Ecto neural progenitor cell (in vitro differentiated cells): Measurements from ENCODE around the gene FOXD1.
A peak's percentile ranks its signal among the peaks of the same experiment; 100 is the strongest.
"Not testable (repeated sequence)": the region's sequence is repeated elsewhere in the genome, so short reads cannot be mapped to it uniquely, and the experiment has no call there.

Experiments
- DNase-seq: peaks from one replicate; pipeline ENCODE4 v3.0.0-alpha.2; 2018; ENCODE audit warnings: low spot score

The FOXD1 gene

DNA sequence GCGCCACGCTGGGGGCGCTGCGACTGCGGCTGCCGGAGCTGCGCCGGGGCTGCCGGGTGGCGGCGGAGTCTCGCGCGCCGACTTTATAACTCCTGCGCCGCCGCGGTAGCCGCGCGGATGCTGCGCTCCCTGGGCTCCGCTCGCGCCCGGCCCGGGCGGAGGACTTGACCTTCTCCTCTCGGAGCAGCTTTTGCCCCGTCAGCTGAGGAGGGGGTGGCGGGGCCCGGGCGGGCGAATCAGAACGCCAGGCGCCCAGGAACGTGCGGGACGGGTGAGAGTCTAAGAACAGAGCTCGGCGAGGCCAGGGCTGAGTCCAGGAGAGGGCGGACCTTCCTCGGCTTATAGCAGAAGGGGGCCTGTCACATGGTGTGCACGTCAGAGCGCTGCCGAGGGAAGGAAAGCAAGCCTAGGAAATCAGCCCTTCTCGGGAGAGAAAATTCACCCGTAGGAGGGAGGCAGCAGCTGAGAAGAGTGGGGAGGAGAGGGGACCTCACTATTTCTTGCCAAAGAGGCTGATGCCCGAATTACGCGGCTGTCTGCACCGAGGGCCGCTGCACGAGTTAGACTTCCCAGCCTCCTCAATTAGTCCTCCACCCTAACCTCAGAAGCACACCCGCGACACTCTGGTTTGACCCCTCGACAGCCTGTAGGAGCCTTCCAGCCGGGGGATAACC is at the start of gene FOXD1:
Gene FOXD1, minus strand, starts transcription at position 315 of the 674 bp plus-strand sequence. CDS start 415 bp downstream, outside the sequence.
- peak; percentile 89 for DNase-seq

DNA sequence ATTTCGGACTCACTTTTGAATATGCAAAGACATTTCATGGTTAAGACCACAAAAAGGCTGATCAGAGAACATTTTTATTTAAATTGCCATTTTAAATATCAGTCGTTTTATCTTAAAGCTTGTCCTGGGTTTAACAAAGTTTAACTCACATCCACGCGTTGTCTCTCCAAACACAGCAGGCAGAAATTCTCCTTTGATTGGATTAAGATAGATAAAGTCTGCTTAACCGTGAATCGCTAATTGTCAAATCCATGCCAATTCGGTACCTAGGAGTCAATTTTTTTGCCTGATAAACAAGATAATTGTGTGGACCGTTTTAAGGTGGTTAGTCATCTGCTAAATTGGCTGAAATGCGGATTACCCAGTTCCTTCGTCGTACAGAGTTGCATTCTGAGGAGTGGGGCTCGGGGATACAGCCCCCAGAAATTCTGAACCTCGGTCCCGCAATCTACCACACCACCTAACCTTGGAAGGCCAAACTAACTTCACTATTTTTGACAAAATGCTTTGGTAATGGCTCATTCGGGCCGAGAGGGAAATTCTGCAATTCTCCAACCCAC is 49.0 kb upstream of the FOXD1 start:
- DNase-seq, result no peak

DNA sequence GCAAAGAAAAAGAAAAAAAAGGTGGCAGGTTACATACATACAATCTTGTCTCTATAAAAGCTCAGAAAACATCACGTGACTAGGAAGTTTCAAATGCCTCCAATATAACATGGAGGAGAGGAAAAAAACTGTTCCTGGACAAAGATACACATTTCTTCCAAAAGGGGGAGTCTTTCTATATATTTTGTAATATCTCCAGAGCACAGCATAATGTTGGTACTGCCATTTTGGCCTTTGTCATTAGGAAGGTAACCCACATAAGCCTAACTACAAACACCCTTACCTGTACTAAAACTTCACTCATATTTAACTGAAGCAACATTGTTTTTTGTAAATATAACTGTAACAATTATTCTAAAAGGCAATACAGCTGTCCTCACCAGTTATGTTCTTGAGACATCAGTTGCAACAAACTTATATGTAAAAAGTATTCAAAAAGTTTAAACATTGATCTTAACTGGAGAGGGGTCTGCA is 48.4 kb upstream of the FOXD1 start:
- DNase-seq, result no peak

DNA sequence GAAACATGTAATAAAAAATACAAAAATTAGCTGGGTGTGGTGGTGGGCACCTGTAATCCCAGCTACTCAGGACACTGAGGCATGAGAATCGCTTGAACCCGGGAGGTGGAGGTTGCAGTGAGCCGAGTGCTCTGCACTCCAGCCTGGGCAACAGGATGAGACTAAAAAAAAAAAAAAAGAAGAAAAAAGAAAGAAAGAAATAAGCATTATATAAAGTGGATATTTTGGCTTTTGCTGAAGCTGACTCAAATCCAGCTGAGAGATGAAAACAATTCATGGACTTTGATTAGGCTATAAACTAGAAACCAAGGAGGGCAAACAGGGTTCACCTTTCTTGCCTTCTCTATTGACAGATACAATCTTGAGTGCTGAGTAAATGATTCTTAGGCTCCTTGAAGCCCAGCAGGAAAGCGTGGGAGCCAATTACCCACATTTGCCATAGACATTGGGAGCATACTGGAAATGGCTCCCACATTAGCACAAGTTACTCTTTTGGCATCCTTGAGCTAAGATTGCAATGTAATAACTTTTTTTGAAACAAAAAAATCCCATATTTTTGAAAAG is 47.3 kb upstream of the FOXD1 start:
- no peak for DNase-seq

DNA sequence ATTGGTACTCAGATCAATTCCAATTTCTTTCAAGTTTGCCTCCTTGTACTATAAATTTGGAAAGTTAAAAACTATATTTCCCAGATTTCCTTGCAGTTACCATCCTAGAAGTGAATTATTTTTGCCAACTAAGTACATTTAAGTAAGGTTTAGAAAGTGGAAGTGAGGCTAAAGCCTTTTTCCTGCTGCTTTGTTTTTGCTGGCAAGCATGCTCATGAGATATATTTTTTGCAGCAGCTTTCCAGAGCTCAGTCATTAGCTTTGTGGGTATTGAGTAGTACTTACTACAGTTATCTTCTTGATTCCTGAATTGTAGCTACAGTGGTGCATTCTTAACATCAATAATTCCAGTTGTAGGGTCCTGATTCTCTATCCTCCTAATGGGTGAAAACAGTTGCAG is 46.1 kb upstream of the FOXD1 start:
- no peak for DNase-seq

DNA sequence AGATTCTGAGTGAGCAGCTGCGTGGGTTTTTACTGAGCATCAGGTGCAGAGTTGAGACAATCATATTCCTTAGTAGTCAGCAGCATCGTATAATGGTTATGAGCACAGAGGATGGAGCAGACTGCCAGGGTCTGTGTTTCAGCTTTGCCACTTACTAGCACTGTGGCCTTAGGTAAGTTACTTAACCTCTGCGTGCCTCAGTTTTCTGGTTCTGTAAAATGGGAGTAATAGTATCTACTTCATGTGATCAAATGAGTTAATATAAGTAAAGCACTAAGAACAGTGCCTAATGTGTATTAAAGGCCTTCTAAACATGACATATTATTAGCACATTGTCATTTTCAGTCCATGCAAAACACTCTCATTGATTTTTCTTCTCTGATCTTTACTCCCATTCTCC is 44.8 kb upstream of the FOXD1 start:
- DNase-seq, result no peak

DNA sequence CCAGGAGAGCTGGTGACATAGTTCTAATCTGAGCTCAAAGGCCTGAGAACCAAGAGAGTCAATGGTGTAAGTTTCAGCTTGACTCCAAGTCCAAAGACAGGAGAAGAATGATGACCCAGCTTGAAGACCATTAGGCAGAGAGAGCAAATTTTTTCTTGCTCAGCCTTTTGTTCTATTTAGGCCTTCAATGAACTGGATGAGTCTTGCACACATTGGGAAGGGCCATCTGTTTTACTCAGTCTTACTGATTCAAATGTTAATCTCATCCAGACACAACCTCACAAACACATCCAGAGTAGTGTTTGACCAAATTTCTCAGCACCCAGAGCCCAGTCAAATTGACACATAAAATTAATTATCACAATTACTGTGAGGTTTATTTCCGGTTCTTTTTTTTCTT is 42.6 kb upstream of the FOXD1 start:
- DNase-seq, result no peak

DNA sequence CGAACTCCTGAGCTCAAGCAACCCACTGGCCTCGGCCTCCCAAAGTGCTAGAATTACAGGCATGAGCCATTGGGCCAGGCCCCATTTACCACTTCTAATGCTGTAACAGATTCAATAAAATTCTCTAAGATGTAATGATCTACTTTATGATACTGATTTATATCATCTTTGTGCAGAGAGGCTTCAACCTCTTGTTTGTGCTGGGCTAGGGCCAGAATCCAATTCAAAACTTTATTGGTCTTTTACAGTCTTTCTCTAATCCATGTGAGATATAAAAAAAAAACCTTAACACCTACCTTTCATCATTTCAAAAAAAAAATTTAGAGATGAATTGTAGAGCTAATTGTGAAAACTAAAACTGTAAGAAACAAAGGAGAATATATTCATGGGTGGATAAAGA is 41.5 kb upstream of the FOXD1 start:
- no peak for DNase-seq

DNA sequence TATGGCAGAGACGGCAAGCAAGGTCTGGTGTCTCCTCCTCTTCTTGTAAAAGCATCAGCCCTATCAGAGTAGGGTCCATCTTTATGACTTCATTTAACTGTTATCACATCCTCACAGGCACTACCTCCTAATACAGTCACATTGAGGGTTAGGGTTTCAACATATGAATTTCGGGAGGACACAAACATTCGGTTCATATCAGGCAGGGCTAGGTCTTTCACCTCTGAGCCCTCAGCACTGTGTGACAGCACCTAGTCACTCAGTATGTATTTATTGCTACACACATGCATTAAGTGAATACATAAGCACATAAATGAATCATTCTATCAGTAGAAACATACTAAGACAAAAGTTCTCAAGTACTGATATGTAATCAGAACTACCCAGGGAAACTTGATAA is 40.2 kb upstream of the FOXD1 start:
- no peak for DNase-seq

DNA sequence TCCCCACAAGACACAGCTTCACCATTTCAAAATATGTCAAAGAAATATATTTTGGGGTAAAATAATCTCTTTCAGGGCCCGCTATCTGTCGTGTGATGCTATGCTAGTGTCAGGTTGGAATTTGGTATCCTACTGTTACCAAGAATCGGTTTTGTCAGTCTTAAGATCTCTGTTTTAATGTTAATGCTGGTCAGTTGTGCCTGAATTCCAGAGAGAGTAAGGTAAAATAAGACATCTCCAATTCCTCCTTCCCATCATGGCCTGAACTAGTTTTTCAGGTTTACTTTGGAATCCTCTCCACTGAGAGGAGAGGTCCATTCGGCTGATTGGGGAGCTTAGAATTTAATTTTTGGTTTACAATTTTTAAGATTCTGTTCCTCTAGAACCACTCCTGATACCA is 39.2 kb upstream of the FOXD1 start:
- no peak for DNase-seq

DNA sequence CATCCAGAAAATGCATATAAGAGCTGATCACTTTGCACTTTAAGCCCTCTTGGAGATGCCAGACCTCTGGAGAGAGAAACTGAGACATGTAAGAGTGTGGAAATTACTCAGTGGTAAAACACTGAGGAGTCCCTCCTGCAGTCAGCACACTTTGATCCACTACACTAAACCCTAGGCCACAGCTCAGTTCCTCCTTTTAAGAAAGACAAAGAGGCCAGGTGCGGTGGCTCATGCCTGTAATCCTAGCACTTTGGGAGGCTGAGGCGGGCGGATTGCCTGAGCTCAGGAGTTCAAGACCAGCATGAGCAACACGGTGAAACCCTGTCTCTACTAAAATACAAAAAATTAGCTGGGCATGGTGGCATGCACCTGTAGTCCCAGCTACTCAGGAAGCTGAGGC is 38.7 kb upstream of the FOXD1 start:
- DNase-seq, result not testable (repeated sequence)

DNA sequence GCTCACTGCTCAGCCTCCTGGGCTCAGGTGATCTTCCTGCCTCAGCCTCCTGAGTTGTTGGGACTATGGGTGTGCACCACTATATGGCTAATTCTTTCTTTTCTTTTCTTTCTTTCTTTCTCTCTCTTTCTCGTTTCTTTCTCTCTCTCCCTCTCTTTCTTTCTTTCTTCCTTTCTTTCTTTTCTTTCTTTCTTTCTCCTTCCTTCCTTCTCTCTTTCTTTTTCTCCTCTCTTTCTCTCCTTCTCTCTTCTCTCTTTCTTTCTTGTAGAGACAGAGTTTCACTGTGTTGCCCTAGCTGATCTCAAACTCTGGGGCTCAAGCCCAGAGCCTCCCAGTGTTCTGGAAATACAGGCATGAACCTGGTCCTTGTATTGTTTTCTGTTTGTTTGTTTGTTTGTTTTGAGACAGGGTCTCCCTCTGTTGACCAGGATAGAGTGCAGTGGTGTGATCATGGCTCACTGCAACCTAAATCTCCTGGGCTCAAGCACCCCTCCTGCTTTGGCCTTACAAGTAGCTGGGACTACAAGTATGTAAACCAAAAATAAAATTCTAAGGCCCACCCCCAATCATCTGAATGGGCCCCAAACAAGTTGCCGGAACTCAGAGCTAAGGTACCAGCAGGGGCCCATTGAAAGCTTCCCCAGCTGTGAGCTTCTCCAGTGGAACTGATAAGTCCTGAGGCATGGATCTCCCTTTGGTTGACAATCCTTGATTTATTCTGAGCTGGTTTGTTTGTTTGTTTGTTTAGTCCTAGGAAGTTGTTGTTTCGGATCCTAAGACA is 37.7 kb upstream of the FOXD1 start:
- no peak for DNase-seq

DNA sequence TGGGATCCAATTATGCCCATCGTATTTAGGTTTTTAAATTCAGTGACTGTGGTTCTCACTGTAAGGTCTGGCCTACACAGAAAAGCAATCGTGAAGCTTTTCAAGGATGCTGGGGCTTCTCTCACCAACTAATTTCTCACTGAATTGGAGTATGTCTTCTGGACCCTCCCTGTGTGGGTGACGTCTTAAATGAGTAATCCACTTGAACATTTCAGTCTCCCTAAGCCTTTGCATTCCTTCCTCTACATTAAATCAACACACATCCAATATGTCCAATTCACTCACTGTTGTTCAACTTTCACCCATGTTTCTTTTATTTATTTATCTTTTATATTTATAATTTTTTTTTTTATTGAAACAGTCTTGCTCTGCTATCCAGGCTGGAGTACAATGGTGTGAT is 37.1 kb upstream of the FOXD1 start:
- DNase-seq, result no peak

DNA sequence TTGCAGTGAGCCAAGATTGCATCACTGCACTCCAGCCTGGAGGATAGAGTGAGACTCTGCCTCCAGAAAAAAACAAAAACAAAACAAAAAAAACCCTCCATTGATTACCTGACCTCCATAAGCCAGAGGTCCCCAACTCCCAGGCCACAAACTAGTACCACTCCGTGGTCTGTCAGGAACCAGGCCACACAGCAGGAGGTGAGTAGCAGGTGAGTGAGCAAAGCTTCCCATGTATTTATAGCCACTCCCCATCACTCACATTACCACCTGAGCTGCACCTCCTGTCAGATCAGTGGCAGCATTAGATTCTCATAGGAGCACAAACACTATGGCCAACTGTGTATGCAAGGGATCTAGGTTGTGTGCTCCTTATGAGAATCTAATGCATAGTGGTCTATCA is 35.9 kb upstream of the FOXD1 start:
- no peak for DNase-seq

DNA sequence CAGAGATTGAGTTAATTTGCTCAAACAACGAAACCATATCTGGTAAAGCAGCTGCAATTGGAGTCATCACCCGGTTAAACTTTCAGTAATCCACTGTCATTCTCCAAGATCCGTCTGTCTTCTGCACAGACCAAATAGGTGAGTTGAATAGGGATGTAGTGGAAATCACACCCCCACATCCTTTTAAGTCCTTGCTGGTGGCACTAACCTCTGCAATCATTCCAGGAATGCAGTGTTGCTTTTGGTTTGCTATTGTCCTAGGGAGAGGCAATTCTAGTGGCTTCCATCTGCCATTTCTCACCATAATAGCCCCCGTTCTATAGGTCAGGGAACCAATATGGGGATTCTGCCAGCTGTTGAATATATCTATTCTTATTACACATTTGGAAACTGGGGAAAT is 35.1 kb upstream of the FOXD1 start:
- DNase-seq, result no peak

DNA sequence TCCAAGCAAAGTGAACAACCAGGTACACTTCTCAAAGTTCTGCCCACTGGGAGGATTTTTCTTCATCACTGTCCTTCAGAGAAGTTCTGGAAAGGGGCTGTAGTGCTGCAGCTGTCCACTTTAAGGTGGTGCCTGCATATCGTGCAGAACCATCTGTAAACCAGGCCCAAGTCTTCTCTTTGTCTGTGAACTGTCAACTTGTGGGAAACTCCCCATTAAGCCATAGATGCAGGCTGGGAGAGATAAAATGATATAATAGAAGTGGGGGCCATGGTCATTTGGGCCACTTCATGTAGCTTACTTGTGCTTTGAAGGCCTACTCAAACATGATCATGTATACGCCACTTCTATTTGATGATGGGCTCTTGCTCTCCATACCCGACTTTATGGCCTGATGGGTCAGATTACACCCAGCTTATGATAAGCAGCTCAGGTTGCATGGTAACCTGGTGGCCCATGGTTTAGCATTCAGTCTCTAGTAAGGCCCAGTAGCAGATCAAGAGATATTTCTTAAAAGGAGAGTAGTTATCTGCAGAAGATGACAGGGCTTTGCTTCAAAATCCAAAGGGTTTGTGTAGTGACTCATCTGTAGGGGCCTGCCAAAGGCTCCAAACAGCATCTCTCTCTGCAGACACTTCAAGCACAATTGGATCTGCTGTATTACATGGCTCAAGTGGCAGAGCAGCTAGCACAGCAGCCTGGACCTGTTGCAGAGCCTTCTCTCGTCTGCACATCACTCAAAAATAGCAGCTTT is 34.0 kb upstream of the FOXD1 start:
- DNase-seq, result no peak

DNA sequence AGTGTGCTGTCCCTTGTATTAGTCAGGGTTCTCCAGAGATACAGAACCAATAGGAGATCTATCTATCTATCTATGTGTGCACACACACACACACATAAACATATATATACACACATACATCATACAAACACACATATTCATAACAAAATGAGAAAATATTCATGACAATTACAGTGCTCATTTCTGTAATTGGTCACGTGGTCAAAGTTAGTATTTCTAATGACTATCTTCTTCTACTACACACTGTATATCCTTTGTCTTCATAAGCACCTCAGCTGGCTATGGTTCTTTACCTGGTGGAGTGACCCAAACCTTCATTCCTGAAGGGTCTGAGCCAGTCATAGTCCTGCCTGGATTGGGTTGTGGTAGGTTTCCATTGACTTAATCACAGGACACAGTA is 31.9 kb upstream of the FOXD1 start:
- DNase-seq, result no peak

DNA sequence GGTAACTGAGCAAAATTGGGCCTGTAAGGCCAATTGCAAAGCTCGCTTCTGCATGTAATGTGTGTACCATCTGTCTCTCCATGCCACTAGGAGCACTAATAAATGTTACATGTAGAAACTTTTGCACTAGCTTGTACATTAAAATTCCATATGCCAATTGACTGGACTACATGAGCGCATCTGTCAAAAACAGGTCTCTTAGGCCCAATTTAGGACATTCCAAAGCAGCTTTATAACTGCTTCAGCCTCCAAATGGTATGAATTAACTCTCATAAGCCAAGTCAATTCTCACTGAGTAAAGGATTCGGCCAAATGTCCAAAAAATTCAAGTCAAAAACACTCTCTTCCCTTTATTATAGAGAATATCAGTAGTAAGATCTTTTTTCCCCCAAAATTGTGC is 23.5 kb upstream of the FOXD1 start:
- DNase-seq, result no peak

DNA sequence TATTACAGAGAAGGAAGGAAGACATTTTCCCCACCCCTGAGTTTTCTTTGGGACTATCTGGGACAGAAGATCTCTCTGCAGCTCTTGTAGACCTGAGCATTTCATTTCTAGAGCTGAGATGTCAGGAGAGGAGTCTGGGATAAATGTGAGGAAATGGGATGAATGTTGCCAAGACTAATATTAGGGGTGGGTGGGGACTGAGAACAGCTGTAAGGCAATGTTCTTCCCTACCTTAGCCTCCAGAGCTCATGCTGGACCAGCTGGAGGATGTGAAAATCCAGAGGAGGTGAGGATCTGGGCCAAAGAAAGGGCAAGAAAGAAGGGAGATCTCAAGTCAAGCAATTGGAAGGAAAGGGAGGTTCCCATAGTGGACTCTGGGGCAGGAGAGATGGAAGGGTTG is 23.1 kb upstream of the FOXD1 start:
- no peak for DNase-seq

DNA sequence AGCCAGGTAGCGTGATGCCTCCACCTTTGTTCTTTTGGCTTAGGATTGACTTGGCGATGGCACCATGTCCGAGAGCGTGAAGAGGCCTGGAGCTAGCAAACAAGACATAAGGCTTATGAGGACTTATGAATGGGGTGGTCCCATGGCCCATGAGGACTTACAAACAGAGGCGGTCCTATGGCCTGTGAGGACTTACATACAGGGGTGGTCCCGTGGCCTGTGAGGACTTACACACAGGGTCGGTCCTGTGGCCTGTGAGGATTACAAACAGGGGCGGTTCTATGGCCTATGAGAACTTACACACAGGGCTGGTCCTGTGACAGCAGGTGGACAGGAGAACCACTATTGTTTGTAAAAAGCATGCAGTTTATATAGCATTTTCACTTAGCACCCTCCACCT is 21.3 kb upstream of the FOXD1 start:
- peak; percentile 11 for DNase-seq

DNA sequence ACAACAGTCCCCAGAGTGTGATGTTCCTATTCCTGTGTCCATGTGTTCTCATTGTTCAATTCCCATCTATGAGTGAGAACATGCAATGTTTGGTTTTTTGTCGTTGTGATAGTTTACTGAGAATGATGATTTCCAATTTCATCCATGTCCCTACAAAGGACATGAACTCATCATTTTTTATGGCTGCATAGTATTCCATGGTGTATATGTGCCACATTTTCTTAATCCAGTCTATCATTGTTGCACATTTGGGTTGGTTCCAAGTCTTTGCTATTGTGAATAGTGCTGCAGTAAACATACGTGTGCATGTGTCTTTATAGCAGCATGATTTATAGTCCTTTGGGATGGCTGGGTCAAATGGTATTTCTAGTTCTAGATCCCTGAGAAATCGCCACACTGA is 20.1 kb upstream of the FOXD1 start:
- not testable (repeated sequence) for DNase-seq

DNA sequence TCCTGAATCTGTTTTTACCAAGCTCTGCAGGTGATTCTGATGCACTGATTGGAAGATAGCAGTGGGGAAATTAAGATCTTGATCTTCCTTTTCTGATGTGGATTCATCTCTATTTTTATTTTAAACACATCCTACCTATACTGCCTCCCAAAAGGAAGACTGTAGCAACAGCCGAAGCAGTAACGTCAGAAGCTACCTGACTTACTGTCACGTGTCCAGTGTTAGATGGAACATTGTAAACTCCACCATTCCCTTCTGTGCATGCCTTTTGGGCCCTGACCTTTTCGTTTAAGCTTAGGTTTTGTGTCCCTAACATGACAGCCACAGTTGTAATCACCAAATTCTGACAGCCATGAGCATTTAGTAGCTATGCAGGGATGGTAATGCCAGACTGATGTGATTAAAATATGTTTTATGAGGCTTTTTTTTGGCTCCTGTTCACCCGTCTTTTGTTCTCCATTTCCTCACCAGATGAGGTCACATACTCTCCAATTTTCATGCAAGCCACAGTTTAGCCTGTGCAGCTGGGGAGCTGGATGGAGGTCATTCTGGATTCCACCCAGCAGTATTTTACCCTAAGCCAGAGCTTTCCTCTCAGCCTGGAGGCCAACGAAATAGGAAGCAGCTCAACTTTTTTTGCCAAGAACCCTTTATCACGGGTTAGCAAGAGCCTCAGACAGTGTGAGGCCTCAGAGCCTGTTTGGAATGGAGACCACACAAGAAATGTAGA is 15.6 kb upstream of the FOXD1 start:
- DNase-seq, result no peak
